ENCODE results near the gene MACROD2.

DNA sequence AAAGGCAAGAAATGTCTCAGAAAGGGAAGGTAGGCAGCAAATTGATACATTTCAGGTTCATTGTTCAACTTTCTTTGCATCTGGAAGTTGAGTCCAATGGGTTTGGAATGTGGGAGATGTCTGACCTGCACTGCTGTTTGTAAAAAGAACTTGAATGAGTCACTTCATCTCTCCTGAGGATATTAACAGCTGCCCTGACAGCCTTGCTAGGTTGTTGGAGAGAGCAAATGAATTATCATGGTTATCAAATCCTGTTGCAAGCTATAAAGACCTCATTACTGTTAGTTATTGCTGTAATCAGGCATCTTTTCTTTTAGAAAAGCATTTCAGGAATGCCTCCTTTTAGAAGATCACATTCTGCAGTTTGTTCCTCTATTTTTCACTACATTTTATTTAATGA is 365.1 kb downstream of the MACROD2 start:
- no peak for TF ChIP-seq EZH2 (IDR thresholded peaks at IDR 0.05; ENCODE audit: borderline replicate concordance, insufficient read depth, low read depth, low read length, poor library complexity, severe bottlenecking)
- TF ChIP-seq, protein P1, sequence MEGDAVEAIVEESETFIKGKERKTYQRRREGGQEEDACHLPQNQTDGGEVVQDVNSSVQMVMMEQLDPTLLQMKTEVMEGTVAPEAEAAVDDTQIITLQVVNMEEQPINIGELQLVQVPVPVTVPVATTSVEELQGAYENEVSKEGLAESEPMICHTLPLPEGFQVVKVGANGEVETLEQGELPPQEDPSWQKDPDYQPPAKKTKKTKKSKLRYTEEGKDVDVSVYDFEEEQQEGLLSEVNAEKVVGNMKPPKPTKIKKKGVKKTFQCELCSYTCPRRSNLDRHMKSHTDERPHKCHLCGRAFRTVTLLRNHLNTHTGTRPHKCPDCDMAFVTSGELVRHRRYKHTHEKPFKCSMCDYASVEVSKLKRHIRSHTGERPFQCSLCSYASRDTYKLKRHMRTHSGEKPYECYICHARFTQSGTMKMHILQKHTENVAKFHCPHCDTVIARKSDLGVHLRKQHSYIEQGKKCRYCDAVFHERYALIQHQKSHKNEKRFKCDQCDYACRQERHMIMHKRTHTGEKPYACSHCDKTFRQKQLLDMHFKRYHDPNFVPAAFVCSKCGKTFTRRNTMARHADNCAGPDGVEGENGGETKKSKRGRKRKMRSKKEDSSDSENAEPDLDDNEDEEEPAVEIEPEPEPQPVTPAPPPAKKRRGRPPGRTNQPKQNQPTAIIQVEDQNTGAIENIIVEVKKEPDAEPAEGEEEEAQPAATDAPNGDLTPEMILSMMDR (IDR thresholded peaks at IDR 0.05): no peak
